GM12873 (cell line): Measurements from ENCODE around the gene SYNPO.

Experiments
- CTCF ChIP-seq: IDR thresholded peaks from 2 replicates; pipeline ENCODE4 v1.5.1; 2012; ENCODE audit warnings: low read depth, mild to moderate bottlenecking, moderate library complexity, low read length, control low read depth; ENCODE audit not compliant: insufficient read depth; ENCODE audit errors: missing control alignments

SYNPO gene

GRCh38 chr5:150692276-150692675 lies 51.8 kb downstream of the SYNPO start:
- no peak for TF ChIP-seq CTCF

DNA sequence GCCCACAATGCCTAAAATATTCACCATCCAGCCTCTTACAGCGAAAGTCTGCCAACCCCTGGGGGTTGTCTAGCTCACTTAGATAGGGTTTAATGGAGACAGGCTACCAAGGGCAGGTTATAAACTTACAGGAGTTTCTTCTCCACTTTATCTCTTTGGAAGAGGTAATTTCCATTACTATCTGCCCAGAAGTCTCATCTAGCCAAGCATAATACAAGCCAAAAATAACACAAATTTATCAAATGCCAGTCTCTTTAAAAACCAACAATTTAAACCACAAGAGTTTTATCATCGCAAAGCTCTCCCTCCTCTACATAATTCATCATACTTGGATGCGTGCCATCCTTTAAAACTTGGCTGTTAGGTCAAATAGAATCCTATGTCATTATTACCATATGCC lies 54.2 kb downstream of the SYNPO start:
- TF ChIP-seq CTCF: no peak

- no peak for TF ChIP-seq CTCF
Measured at GRCh38 chr5:150700246-150700593, 59.8 kb downstream of the SYNPO start.

- peak; percentile 70 for TF ChIP-seq CTCF
Measured at GRCh38 chr5:150700594-150701377, 60.3 kb downstream of the SYNPO start, which contains the start of gene RBM22. TSS of gene RBM22 (minus strand) at chr5:150701062. CDS start at chr5:150700985, 77 bp downstream.

- no peak for TF ChIP-seq CTCF
Measured at GRCh38 chr5:150703762-150704161, 63.3 kb downstream of the SYNPO start.

DNA sequence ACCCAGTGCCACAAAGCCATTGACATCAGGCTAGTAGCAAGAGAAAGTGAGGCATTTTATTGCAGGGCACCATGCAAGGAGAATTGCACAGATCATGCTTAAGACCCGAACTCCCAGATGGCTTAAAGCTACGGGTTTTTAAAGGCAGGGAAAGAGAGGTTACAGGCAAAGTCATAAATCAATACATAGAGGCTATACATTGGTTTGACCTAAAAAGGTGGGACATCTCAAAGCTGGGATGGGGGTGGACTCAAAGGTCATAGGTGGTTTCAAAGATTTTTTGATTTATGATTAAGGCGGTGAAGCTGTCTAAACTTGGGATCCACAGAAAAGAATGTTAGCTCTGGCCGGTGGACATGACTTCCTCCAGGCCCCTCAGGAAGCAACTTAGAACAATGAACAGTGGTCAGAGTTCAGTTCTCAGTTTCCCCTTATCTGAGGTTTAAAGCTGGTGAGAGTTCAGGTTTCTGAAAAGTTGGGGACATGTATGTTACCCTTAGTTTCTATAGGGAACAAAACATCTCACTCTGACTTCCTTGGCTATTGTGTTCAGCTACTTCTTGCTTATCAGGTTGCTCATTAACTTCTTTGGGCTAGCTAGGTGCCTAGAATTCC lies 66.4 kb downstream of the SYNPO start:
- no peak for TF ChIP-seq CTCF
